ENCODE data around the gene TEX48. TPM values are rescaled to one million over a fixed set of nuclear protein-coding genes. Genes with fewer than 3 reads are reported as not detected.

Gene TEX48
- polyA plus RNA-seq, 1 donor = not detected

- DNase-seq (ENCODE audit: low read depth) = no peak
These were observed 15.1 kb downstream of the TEX48 start for GRCh38 chr9:114666851-114667250.

- DNase-seq (ENCODE audit: low read depth) = no peak
These were observed 15.6 kb downstream of the TEX48 start for GRCh38 chr9:114666401-114666800.

GRCh38 chr9:114664181-114664580, 17.8 kb downstream of the TEX48 start:
- no peak for DNase-seq (ENCODE audit: low read depth)

GRCh38 chr9:114662081-114662989, 19.7 kb downstream of the TEX48 start:
- no peak for DNase-seq (ENCODE audit: low read depth)

GRCh38 chr9:114657705-114658104, 24.3 kb downstream of the TEX48 start, which contains the start of gene TEX53:
TSS of gene TEX53 (minus strand) at chr9:114657805. CDS start at chr9:114657774, 31 bp downstream.
- DNase-seq (ENCODE audit: low read depth) = no peak

- no peak for DNase-seq (ENCODE audit: low read depth)
These were observed 25.7 kb downstream of the TEX48 start for GRCh38 chr9:114656301-114656700.

- no peak for DNase-seq (ENCODE audit: low read depth)
These were observed 26.3 kb downstream of the TEX48 start for GRCh38 chr9:114655689-114656088.

GRCh38 chr9:114653556-114654159, 28.3 kb downstream of the TEX48 start:
- DNase-seq (ENCODE audit: low read depth) = peak; percentile 26

- no peak for DNase-seq (ENCODE audit: low read depth)
These were observed 29.0 kb downstream of the TEX48 start for GRCh38 chr9:114652776-114653555.

GRCh38 chr9:114643896-114644295, 38.1 kb downstream of the TEX48 start:
- DNase-seq (ENCODE audit: low read depth) = no peak

- DNase-seq (ENCODE audit: low read depth) = no peak
These were observed 39.0 kb downstream of the TEX48 start for GRCh38 chr9:114643001-114643400.

GRCh38 chr9:114641967-114642366, 40.0 kb downstream of the TEX48 start:
- no peak for DNase-seq (ENCODE audit: low read depth)

GRCh38 chr9:114638404-114638803, 43.6 kb downstream of the TEX48 start:
- DNase-seq (ENCODE audit: low read depth) = no peak

- DNase-seq (ENCODE audit: low read depth) = no peak
These were observed 47.6 kb downstream of the TEX48 start for GRCh38 chr9:114634387-114634786.

GRCh38 chr9:114633438-114634089, 48.4 kb downstream of the TEX48 start:
- no peak for DNase-seq (ENCODE audit: low read depth)

- no peak for DNase-seq (ENCODE audit: low read depth)
These were observed 50.8 kb downstream of the TEX48 start for GRCh38 chr9:114631166-114631565.

GRCh38 chr9:114629563-114630090, 52.4 kb downstream of the TEX48 start:
- DNase-seq (ENCODE audit: low read depth) = no peak

GRCh38 chr9:114627553-114627952, 54.4 kb downstream of the TEX48 start:
- no peak for DNase-seq (ENCODE audit: low read depth)

- DNase-seq (ENCODE audit: low read depth) = no peak
These were observed 55.5 kb downstream of the TEX48 start for GRCh38 chr9:114626415-114627020.

- no peak for DNase-seq (ENCODE audit: low read depth)
These were observed 57.3 kb downstream of the TEX48 start for GRCh38 chr9:114624677-114625076.

Measured in forelimb muscle (tissue), 1 donor.